Stimulated activated CD8-positive, alpha-beta memory T cell treated with anti-CD3 and anti-CD28 coated beads, Interleukin-15, amount 100 ng/mL, for 48 hours (primary cell): Measurements from ENCODE around the gene TENM3.
"Not testable (repeated sequence)": the region's sequence is repeated elsewhere in the genome, so short reads cannot be mapped to it uniquely, and the experiment has no call there.

ENCODE experiments used
- DNase-seq, 2 donors: peaks; one replicate each; pipeline ENCODE4 v3.0.0-alpha.2; 2020; ENCODE audit warnings: low read depth in 2 of 2

Gene TENM3

DNA sequence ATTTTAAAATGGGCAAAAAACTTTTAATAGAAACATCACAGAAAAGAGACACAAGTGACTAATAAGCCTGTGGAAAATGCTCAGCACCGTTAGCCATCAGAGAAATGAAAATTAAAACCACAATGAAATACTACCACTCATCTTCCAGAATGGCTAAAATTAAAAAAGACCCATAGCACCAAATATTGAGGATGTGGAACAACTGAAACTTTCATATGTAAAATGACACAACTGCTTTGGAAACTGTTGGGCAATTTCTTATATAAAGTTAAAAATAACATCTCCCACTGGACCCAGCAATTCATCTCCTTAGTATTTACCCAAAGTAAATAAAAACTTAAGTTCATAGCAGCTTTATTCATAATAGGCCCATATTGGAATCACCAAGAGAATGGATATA is 94.2 kb downstream of the TENM3 start:
- no peak for DNase-seq

DNA sequence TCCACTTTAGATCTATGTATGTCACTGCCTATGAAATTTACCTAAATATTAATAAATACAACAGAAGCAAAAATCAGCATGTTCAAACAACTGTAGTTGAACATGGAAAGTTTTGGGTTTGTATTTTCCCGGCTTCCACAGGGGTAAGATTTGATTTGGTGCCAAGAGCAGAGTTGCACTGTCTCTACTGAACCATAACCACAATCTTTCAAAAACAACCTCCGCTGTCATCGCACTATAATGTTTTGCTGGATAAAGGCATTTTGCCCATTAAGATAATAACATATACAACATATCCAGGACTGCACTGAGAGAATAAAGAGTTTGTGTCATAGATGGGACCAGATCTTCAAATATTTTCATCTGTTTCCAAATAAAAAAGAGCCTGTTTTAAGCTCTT is 94.9 kb downstream of the TENM3 start:
- DNase-seq, result no peak

DNA sequence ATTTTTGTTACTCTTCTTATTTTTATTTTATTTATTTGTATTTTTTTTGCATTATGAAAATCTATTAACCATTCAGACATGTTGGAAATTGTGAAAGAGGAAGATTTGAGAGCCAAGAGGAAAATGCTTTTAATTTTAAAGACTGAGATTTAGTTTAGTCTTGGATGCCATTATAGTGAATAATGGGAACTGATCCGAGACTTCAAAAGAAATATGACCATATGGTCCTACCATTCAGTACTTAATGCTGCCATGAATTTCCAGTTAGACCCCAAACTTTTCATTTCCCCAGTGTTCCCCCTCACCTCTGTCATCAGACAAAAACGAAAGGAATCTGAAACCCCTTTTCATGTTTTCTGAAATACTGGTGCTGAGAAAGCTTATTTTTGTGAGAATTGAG is 95.5 kb downstream of the TENM3 start:
- no peak for DNase-seq

DNA sequence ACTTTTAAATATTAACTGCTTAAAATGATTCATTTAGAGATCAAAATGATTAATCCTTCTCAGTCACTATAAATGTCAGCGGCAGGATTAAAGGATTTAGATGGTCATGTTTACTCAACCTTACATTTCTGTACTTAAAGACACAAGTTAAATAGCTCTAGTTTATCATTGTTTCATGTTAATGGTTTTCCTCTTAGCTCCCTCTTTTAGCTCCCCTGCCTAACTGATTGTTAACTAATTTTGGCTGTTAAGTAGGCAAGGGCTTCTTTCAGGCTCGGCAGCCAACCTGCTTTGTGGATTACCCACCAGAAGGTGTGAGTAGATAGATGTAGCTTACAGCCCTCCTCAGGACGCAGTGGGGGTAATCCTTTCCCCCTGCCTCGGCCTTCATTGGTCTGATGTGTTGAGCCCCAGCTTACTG is 96.0 kb downstream of the TENM3 start:
- DNase-seq, result no peak

DNA sequence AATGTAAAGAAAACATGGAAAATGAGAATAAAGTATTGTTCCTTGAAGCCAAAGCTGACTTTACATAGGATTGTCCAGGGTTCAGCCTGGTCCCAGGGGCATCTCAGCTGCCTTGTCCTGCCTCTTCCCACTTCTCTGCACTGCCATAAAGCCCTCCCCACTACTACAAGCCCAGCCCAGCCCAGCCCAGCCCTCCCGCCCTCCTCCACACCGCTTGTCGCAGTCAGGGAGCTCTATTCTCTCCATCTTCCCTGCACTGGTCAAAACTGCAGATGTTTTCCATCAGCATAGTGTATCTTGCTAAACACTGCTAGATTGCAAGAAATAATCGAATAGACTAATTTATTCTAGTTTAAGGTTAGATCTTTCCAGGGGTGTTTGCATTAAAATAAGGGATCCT is 100.3 kb downstream of the TENM3 start:
- no peak for DNase-seq

DNA sequence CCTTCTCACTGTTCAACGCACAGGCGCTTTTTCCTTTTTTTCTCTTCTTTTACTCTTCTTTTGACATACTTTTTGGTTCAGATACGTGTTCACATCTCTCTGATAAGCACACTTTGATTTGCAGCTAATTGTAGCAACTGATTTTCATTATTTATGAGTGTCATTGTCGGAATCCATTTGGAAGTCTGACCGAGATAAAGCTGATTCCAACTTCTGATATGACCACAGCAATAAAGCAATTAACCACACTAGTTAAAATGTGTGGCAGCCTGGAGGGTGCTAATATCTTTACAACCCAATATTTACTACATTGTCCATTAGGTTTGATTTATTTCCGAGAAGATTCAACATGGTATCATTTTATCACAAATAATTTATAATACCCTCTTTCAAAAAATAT is 101.8 kb downstream of the TENM3 start:
- no peak for DNase-seq

DNA sequence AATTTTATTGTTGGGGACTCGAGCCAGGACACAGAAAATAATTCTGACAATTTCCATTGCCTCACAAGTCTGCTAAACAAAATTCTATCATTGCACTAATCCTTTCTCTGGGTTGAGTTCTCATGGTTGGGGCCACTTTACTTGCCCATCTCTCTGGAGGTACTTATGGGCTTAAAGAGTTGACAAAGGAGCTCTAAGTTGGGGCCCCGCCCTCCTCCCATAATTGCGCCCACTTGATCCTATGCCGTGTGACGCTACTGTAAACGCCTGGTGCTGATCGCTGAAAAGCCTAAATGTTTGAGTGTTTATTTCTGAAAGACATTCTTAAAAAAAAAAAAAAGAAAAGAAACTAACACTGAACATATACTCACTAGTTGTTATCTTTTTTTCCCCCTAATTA is 103.0 kb downstream of the TENM3 start:
- no peak for DNase-seq

DNA sequence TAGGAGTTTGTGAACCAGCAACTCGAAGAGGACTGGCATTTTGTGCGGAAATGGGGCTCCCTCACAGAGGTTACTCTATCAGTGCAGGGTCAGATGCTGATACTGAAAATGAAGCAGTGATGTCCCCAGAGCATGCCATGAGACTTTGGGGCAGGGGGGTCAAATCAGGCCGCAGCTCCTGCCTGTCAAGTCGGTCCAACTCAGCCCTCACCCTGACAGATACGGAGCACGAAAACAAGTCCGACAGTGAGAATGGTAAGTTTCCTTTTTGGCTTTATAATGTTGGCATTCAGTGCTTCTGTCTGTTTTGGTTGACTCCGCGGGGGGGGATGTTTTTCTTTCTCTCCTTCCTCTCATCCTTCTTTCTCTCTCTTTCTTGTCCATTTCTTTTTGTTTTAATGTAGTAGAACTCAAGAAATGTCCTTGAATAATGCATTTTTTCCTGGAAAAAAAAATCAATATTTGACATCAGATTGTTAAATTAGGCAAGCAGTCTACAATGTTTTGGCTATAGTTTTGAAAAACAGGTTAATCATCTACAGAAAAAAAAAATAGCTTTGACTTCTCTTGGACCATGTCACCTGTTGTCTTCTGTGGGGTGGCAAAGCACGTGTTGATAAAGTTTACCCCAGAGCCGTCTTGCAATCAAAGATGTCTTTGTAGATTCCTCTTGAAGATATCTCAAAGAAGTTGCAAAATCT is 103.6 kb downstream of the TENM3 start:
- DNase-seq, result no peak

DNA sequence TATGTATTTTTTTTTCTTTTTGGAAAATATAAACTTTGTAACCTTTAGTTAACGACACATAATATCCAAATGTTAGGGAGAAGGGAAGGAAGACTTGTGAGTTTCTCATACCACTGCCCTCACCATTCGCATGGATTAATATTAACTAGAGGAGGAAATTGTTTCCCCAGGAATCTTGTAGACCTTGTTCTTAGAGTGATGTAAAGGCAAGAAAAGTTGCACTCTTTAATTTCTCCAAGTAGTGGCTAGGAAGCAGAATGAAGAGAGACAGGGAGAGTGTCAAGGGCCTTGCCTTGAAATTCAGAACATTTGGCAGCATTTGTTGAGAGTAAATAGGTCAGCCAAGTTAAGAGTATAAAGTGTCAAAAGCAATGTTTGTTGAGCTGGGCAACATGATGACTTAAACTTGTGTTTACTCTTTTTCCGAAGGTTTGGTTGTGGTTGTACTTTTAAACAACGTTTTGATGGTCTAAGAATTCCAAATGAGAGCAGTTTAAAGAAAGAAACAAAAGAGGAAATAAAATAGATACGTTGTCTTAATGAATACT is 105.7 kb downstream of the TENM3 start:
- no peak for DNase-seq

DNA sequence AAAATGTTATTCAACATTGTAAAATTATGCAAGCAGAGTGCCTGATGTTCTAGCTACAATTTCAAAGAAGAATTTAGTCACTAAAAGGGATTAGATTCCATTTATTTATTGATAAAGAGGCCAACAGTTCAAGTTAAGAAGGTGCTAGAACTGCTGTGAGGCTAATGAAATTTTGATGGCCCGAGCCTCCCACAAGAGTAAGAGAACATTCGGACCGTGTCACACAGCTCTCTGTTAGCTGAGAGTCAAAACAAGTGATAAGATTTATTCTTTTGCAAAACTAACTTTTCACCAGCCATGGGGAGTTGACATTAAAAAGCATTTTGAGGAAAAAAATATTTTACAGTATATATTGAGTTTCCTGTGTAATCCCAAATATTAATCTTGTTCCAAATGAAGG is 106.8 kb downstream of the TENM3 start:
- no peak for DNase-seq

DNA sequence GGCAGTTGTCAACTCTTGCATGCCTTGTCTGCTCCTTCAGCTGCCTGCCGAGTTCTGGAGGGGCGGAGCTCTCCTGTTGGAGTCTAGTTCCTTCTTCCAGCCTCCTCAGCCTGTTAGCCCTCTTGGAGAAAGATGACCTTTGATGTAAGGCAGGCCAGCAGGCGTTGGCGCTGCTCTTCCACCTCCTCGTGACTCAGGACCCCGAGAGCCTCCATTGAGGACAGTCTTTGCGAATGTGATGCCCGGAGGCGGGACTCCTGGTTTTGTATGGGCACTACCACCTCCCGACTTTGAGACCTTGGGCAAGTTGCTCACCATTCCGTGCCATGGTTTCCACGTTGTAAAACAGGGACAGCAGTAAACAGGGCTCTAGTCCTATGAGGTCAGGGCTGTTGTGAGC is 108.3 kb downstream of the TENM3 start:
- no peak for DNase-seq

DNA sequence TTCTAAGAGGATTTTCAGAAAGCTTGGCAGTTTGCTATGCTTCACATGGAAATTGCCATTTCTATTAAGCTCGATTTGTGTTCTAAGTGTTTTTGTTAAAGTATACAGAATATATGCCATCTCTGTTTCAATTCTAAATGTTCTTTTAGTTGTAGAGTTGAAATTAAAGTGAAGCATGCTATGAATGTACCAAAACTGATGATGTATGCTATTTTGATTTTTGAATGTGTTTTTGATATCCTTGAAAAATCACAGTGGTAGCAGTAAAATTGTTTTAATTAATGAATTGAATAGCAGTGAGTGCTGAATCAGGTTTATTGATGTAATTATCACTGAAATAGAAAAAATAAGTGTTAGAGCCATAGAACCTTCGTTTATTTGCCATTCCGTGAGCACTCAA is 110.9 kb downstream of the TENM3 start:
- no peak for DNase-seq

DNA sequence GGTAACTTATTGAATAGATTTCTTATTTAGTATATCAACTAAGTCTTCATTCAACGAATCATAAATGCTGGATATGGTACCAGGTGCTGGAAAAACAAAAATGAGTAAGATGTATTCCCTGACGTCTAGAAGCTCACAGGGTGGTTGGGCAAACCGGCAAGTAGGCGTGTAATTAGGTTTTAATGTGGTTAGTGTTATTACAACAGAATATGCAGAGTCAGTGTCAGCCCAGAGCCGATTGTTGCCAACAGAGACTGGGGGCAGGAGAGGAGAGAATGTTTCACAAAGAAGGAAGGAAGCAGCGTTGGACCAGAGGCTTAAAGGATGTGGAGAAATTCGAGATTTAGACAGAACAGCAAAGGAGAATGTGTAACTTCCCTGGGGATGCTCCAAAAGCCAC is 111.7 kb downstream of the TENM3 start:
- no peak for DNase-seq

DNA sequence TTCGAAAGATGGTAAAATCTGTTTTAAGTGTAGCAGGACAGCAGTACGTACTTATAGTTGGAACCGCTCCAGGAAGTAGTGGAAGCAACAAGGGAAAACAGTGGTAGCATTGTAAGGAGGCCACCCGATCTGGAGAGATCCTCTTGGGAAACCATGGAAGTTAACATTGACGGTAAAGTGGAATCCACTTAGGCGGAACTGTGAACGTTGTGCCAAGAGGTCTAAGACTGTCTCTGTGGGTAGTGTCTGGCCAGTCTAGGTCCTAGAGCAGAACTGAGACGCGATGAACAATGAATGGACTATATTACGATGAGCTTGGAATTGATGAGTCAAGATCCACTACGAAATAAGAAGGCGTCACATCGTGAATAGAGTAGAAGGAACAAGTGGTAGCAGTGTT is 124.0 kb downstream of the TENM3 start:
- DNase-seq, result no peak

DNA sequence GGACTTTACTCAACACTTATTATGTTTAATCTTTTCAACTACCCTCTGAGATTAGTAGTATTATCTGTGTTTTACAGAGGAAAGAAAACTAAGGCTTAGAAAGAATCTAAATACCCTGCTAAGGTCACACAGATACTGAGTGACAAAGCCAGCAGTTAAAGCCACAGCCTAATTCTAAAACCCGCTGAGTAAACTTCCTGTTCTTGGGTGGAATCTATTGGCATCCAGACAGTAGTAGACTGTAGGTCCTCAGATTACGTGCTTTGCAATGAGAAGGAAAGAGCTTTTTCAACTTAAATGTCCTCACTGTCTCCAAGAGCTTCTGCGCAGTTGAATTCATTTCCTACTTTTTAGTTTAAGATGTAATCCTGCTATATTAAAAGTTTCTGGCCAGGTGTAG is 126.0 kb downstream of the TENM3 start:
- no peak for DNase-seq

DNA sequence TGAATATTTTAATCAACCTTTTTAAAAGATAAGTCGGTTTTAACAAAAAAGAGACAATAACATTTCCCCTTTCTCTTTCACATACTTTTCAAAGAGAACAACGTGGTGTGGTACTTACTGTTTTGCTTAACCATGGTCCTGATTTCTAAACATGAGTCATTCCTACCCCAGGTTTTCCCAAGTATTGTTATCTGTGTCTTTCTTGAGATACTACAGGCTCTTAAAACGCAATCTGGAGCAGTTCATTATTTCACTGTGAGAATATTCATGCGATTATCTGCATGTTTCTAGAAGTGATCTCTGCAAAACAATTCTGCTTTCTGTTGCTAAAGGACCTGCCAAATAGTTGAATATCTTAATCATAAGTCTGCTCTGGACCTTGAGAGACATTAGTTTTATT is 127.3 kb downstream of the TENM3 start:
- DNase-seq, result no peak

DNA sequence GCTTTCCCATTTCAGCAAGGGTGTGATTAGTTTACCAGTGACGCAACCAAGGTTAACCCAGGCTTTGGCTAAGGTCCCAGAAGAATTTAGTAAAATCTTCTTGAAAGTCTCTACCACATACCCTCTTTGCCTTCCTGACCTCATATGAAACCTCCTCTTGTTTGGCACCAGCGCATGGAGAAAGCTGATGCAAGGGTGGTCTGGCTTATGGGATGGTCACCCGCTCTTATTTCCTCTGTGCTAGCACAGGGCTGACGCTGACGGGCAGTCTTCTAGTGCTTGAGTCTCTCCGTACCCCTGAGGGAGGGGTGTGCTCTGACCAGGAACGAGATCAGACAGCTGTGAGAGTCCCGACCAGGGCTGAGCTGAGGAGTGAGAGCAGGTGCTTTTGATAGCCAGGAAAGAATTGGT is 137.6 kb downstream of the TENM3 start:
- DNase-seq, result no peak

DNA sequence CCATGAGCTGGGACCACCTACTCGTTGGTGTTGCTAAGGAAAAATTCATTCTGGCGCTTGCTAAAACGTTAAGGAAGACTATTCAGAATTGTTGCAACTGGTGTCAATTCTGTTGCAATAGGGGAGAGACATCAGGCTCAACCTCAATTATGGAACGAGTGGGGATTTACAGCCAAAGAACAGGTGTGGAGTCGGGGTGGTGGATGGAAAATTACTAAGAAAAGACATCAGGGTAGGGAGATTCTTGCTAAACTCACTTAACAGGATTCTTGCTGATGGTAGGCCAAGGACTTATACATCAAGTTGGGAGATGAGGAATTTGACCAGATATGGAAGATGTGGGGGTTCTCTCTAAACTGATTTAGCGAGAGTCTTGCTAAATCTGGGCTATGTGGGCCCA is 139.7 kb downstream of the TENM3 start:
- no peak for DNase-seq

DNA sequence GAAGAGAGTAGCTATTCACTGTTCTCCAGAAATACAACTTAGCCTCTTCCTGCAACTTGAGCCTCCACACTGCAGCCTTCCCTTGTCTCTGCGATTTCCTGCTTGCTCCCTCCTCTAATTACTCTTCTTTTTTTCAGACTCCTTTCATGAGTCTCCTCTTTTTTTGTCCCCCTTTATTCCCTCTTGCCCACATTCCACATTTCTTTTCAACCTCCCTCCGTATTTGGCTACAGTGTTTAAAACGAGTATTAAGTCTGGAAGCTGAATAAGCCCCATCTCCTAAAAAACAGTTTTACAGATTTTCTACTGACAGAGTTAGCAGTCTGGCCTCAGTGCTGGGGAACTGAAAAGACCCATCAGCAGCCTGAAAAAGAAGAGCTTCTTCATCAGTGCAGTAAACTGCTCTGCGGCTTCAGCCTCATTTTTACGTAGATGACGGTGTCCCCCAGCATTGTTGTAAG is 141.5 kb downstream of the TENM3 start:
- no peak for DNase-seq

DNA sequence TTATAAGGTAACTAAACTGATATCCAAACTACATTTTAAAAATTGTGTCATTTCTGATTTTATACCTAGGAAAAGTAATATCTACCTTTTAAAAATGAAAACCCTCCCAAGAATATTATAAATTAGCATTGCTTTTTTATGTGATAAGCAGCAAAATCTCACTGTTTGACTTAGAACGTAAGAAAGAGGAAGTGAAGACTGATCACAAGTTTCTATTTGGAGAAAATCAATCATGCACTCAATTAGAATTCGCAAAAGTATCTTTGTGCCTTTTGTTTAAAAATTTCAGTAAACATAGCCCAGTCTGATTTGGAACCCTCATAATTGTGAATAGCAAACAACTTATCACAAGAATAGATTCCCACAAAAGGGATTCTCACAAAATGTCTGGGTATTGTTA is 142.7 kb downstream of the TENM3 start:
- no peak for DNase-seq

DNA sequence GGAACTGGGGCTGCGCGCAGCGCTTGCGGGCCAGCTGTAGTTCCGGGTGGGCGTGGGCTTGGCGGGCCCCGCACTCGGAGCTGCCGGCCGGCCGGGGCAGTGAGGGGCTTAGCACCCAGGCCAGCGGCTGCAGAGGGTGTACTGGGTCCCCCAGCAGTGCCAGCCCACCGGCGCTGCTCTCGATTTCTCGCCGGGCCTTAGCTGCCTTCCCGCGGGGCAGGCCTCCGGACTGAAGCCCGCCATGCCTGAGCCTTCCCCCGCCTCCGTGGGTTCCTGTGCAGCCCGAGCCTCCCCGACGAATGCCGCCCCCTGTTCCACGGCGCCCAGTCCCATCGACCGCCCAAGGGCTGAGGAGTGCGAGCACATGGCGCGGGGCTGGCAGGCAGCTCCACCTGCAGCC is 143.4 kb downstream of the TENM3 start:
- DNase-seq, result not testable (repeated sequence)

DNA sequence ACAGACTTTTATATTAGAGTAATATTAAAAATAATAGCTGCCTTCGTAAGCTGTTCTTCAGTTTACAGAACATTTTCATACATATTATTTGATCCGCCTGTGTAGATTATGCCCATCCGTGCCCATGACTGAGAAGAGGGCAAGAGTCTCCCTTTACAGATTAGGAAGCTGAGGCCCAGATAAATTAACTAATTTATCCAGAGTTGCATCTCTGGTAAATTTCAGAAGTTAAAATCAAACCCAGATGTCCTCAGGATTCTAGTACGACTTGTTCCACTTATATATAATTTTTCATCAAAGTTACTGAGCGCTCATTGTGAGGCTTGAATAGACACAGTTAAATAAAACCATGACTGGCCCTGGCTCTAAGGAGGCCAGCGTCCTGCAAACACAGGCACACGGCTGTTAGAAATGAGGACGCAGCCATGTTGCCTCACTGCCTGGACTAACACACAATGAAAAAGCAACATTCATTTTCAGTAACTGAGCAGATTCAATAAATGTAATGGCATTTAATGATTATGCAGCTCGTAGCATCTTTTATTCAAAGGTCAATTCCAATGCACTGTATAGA is 148.0 kb downstream of the TENM3 start:
- DNase-seq, result no peak

DNA sequence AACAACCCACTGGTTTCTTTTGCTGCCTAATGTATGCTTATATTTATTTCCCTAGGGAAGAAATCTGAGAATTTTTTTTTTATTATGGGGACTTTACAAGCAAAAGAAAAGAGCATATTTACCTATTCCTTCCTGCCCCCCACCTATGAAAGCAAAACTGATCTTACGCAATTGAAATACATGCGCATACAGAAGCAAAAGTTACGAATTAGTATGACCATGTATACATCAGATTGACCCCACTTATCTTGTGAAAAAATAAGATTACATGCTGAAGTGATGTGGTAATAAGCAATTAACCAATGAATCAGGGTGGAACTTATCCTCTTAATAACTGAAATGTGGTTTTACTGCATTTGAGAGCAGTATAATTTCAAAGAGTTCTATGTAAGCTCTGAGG is 151.0 kb downstream of the TENM3 start:
- no peak for DNase-seq

DNA sequence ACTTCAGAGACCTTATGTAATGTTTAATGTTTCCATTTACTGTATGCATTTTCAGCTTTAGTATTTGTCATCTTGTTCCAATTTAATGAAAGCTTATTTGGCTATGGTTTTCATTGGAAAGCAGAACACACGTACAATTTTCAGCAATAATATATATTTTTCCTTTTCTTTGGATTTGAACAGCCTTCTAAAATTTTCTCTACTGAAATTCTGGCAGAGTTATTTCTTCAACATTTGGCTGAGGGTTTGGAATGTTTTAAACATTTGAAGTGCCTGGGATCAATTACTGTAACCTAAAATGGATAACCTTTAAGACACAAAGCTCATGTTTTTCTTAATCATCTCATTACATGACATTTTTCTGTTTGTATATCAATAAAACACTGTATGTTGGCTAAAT is 156.9 kb downstream of the TENM3 start:
- no peak for DNase-seq
